HG03354 (cell line): Measurements from ENCODE around the gene DBN1.

Experiments used
- ATAC-seq: cut with Tn5 transposase; IDR thresholded peaks from one replicate; pipeline ENCODE4 v1.9.1; 2021; ENCODE audit warnings: mild to moderate bottlenecking; ENCODE audit not compliant: unreplicated experiment, poor library complexity, severe bottlenecking

Gene DBN1

GRCh38 chr5:177473443-177474001, at the start of gene DBN1:
Gene DBN1 (minus strand): TSS chr5:177473634. CDS start chr5:177473521, 113 bp downstream.
- ATAC-seq: peak; percentile 49

DNA sequence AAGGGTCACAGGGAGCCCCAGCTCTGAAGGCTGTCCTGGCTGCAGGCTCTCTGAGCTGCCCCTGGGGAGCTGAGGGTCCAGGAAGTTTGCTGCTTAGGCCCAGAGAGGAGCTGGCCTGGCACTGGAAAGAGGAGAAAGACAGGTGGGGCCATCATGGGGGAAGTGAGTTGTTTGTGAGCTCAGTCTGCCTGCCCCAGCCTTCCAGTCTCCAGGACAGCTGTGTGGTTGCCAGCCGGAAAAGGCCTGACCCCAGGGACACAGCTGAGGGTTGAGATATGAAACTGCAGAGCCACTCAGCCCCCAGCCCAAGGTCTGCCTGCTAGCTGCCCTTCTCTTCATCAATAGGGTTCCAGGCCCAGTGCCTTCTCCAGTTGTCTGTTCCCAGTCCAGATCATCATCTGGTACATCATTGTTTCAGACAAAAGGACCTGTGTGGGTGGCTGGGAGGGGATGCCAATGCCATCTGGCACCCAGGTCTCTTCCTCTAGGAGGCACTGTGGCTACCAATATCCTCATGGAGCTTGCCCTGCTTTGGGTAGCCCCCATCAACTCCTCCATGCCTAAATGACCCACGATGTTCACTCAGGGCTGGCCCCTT, 47.6 kb upstream of the DBN1 start:
- ATAC-seq: no peak

- ATAC-seq: no peak
Observed at GRCh38 chr5:177520271-177520670, 46.8 kb upstream of the DBN1 start.

- no peak for ATAC-seq
Observed at GRCh38 chr5:177519463-177520235, 46.2 kb upstream of the DBN1 start.

DNA sequence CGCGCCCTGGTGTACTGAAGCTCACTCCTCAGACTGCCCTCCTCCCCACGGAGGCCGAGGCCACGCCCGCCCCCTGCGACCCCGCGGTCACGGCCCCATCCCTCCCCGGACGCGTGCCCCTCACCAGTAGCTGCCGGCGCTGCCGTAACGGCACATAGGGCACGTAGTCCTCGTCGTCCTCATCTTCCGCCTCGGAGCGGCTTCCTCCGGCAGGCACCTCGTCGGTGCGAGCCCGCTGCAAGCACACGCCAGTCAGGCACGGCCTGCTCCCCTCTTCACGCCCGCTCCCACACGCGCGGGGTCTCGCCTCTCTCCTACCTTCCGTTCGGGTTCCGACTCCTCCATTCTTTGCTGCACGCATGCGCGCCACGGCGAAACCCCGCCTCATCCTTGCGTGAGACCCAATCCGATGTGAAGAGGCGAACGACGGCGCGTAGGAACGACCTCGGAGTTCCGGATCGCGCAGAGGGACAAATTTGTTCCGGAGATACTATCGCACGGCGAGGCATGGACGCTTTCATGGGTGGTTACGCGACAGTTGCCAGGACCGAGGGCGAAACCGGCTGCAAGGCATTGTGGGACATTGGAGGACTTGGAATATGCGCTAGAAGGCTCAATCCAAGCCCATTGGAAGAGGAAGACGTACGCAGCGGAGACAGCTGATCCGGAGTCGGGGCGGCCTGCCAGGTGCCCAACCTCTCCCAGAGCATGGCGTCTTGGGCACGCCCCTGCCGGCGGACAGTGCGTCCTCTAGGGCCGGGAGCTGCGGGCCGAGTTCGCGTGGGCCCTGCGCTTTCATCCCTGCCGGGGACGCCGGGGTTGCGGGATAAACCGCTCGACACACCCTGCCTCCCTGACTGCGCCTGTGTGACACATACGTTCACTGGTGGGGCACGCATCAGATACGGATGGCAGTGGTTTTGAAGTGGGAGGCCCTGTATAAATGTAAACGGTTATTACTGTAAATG, 43.5 kb upstream of the DBN1 start, which contains the start of gene DDX41:
TSS of gene DDX41 (minus strand) at position 361 of the 968 bp plus-strand sequence. CDS start at position 345, 16 bp downstream.
- ATAC-seq: peak; percentile 86

GRCh38 chr5:177515580-177515979, 42.1 kb upstream of the DBN1 start:
- no peak for ATAC-seq

DNA sequence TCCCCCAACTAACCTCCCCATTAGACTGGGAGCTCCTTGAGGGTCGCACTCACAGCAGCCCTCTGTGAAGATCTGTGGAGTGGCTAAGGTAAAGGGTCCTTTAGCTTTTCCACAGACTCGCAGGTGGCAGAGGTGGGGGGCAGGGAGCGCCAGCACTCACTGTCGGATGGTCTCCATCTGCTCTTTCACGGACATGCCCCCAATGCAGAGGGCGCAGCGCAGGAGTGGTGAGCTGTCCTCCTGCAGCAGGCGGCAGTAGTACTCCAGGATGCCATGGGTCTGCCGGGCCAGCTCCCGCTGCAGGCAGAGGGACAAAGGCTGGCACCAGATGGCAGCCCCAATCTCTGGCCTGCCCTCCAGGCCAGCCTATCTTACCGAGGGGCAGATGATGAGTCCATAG, 41.1 kb upstream of the DBN1 start:
- ATAC-seq: no peak

DNA sequence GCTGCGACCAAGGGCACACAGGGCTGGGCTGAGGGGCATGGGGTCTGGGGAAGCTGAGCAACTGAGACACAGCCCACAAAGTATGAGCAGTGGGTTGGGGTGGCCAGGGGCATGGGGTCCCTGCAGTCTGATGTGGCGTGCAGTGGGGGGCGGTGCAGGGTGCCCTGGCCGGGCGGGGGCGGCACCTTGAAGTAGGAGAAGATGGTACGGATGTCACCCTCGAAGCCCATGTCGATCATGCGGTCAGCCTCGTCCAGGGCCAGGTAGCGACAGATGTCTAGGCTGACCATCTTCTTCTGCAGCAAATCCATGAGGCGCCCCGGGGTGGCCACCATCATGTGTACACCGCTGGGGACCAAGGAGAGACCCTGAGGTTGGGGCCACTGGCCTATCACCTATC, 40.1 kb upstream of the DBN1 start:
- no peak for ATAC-seq

DNA sequence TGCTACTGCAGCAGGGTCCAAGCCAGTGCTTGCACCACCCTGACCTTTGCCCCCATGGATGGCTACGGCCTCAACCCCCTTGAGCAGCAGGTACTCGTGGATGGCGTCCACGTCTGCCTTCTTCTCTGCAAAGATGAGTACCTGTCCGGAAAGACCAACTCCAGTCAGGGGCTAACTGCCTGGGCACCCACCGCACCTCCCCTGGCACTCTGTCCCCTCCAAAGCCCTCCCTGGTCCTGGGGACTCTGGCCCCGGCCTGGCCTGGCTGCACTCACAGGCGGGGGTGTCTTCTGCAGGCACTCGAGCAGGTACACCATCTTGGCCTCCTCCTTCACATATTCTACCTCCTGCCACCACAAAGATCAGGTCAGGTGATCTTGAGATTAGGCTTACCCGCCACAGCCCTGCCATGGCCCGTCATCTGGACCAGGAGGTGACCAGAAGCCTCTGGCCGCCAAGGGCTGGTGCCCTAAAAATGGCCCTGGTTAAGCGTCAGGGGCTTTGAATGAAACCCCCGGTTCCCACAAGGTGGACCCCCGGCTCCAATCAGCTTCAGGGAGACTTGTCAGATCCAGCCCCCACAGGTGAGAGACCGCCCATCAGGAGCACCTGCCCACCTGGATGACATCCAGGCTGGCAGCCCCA, 39.4 kb upstream of the DBN1 start:
- no peak for ATAC-seq

GRCh38 chr5:177511796-177512675, 38.6 kb upstream of the DBN1 start:
- ATAC-seq: no peak

DNA sequence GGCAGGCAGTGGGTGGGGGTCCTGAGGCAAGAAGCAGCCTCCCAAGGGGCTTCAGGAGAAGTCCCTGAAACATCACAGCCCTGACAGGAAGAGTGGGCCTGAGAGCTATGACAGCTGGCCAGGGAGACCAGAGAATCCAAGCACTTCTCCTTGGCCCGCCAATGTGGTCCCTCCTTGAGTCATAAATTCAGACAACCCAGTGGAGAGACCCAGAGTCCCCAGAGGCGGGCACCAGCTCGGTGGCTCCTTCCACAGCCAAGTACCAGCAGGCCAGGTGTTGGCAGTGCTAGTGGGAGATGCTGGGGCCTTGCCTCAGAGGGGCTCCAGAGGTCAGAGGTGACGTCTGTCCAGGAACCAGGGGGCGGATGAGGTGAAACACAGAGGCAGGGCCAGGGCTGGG, 37.7 kb upstream of the DBN1 start:
- ATAC-seq: no peak

- ATAC-seq: peak; percentile 45
Observed at GRCh38 chr5:177510567-177511053, 37.2 kb upstream of the DBN1 start.

DNA sequence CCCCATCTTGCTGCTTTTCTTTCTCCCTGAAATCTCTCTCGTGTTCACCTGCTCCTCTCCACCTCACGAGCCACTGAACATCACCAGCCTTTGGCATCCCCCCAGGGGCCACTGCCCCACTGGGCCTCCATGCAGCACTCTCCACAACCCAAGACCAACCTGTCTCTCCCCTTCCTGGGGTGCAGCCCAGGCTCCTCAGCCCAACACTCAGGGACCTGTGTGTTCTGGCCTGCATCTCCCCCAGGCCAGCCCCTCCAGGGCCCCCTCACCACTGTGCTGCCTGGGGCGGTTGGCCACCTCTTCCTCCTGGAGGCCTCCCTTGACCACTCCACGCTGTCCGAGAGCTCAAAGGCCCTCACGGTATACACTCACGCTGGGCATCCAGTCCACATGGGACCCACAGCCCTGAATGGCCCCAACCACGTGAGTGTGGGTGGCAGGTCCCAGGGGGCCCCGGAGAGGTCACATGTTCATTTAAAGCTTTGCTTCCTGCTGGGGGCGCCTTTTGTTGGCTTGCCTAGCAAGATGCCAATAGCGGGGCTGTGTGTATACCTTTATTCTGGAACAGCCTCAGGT, 36.6 kb upstream of the DBN1 start:
- ATAC-seq: peak; percentile 44

GRCh38 chr5:177509381-177509951, 36.0 kb upstream of the DBN1 start, which contains the start of gene DOK3:
Gene DOK3 (minus strand): TSS chr5:177509826. CDS start chr5:177509540, 286 bp downstream.
- peak; percentile 34 for ATAC-seq

DNA sequence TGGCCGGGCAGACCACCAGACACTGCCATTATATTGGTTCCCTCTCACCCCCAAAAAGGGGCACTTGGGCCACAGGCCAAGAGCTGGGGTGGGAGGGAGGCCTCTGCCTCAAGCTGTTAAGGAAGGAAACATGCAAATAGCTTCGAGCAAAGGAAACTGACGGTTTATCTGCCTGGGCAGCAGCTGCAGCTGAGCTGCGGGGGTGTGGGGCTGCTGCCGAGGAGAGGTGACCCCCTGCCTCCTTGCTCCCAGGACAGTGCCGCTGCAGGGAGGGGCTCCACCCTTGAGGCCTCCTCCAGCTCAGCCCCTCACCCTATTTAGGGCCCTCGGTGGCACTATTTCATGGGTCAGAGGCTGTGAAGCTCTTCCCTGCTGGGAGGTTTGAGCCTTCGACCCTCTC, 35.4 kb upstream of the DBN1 start:
- ATAC-seq: peak; percentile 40

DNA sequence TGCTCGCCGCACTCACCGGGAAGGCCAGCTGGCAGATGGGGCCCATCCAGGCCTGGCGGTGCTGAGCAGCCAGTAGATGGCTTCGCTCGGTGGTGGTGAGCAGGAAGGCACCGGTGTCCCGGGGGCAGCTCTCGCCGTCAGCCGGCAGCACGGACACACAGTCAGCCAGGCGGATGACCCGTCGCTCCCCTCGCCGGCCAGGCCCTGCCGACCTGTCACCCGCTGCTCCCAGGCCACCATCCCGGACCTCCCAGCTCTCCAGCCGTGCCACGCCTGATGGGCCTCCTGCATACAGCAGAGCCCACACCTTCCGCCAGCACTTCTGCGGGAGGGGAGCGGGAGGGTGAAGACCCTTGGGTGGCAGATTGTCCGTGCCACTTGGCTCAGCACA, 34.8 kb upstream of the DBN1 start:
- ATAC-seq: no peak

- no peak for ATAC-seq
Observed at GRCh38 chr5:177507596-177508220, 34.3 kb upstream of the DBN1 start.
